ENCODE results near the gene CDH13. TPM values are rescaled to one million over a fixed set of nuclear protein-coding genes. Genes with fewer than 3 reads are reported as not detected.

Gene CDH13
- total RNA-seq, 4 donors from 2014 or later = 5.8 to 36.7 (median 20.4) TPM

DNA sequence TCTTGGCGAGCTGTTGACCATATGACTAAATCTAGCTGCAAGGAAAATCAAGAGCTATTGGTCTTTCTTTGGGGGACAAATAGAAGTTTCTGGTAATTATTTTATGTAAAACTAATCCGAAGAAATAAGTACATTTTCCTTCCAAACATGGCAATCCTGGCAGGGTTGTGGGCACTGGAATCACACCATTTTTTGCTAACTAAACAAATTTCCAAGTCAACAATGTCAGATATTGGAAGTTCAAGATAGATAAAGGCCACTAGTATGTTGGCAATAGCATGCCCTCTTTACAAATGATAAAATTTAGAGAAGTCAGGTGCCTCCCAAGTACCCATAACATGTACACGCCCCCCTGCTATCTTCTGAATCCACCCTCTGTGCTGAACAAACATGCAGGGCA is 330.4 kb downstream of the CDH13 start:
- DNase-seq (no peak), ATAC-seq (no peak)
- TF ChIP-seq POLR2A (IDR thresholded peaks at IDR 0.05) = no peak
- TF ChIP-seq, protein P1, sequence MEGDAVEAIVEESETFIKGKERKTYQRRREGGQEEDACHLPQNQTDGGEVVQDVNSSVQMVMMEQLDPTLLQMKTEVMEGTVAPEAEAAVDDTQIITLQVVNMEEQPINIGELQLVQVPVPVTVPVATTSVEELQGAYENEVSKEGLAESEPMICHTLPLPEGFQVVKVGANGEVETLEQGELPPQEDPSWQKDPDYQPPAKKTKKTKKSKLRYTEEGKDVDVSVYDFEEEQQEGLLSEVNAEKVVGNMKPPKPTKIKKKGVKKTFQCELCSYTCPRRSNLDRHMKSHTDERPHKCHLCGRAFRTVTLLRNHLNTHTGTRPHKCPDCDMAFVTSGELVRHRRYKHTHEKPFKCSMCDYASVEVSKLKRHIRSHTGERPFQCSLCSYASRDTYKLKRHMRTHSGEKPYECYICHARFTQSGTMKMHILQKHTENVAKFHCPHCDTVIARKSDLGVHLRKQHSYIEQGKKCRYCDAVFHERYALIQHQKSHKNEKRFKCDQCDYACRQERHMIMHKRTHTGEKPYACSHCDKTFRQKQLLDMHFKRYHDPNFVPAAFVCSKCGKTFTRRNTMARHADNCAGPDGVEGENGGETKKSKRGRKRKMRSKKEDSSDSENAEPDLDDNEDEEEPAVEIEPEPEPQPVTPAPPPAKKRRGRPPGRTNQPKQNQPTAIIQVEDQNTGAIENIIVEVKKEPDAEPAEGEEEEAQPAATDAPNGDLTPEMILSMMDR (IDR thresholded peaks at IDR 0.05 in 4 of 5, conservative IDR thresholded peaks at IDR 0.05 in 1 of 5) = no peak
- Histone ChIP-seq H3K27me3 (no peaks in the 10 kb centered on the region), H3K4me1 (no peaks in the 10 kb centered on the region), H3K36me3 (no peaks in the 10 kb centered on the region), H3K4me3 (no peak overlapping the region), H3K9me3 (no peaks in the 10 kb centered on the region), H3K27ac (no peak overlapping the region)
- in situ Hi-C loops (cut with MboI; ENCODE audit: low sequenced_read_pairs in 4 of 4) (no loop called here), intact Hi-C loops (cut with DNase I; ENCODE audit: low total_unique reads) (no loop called here)

- in situ Hi-C loops (cut with MboI; ENCODE audit: low sequenced_read_pairs in 4 of 4) = no loop called here
Observed at GRCh38 chr16:82960918-82961317, 334.1 kb downstream of the CDH13 start.

GRCh38 chr16:82963653-82964052 is 336.9 kb downstream of the CDH13 start:
- H3K4me3 ChIP-seq = no peak overlapping the region
- DNase-seq (no peak), ATAC-seq (no peak)
- no peaks in the 10 kb centered on the region for H3K27me3 ChIP-seq
- no peak overlapping the region for H3K27ac ChIP-seq
- TF ChIP-seq POLR2A (IDR thresholded peaks at IDR 0.05) = no peak
- TF ChIP-seq, protein P1 (IDR thresholded peaks at IDR 0.05 in 4 of 5, conservative IDR thresholded peaks at IDR 0.05 in 1 of 5) = no peak
- in situ Hi-C loops (cut with MboI; ENCODE audit: low sequenced_read_pairs in 4 of 4) = no loop called here
- no peaks in the 10 kb centered on the region for H3K4me1 ChIP-seq
- no peaks in the 10 kb centered on the region for H3K9me3 ChIP-seq
- intact Hi-C loops (cut with DNase I; ENCODE audit: low total_unique reads) = no loop called here
- H3K36me3 ChIP-seq = no peaks in the 10 kb centered on the region

More at GRCh38 chr16:82960918-82961317, 334.1 kb downstream of the CDH13 start:
- intact Hi-C loops (cut with DNase I; ENCODE audit: low total_unique reads) = no loop called here
- Histone ChIP-seq H3K9me3 (no peaks in the 10 kb centered on the region), H3K27ac (no peak overlapping the region), H3K4me1 (no peaks in the 10 kb centered on the region), H3K36me3 (no peaks in the 10 kb centered on the region), H3K4me3 (no peak overlapping the region), H3K27me3 (no peaks in the 10 kb centered on the region)
- DNase-seq (no peak), ATAC-seq (no peak)
- TF ChIP-seq, protein P1 (IDR thresholded peaks at IDR 0.05 in 4 of 5, conservative IDR thresholded peaks at IDR 0.05 in 1 of 5) = no peak
- no peak for TF ChIP-seq POLR2A (IDR thresholded peaks at IDR 0.05)

DNA sequence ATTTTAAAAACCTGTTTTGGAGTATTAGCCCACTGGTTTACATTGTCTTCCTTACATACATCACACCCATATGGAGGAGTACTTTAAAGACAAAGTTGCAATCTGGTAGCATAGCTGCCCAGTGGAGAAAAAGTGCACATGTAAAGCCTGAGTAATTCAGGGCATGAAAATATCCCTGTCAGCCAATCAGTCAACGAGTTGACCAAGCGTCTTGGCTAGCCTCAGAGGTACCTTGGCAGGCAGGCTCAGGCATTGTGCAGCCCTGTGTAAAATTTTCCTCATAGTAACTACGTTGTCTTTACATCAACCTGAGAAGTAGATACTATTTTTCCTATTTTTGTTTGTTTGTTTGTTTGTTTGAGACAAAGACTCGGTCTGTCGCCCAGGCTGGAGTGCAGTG is 339.0 kb downstream of the CDH13 start:
- no peak for DNase-seq
- TF ChIP-seq POLR2A (IDR thresholded peaks at IDR 0.05) = no peak
- TF ChIP-seq, protein P1 (IDR thresholded peaks at IDR 0.05 in 4 of 5, conservative IDR thresholded peaks at IDR 0.05 in 1 of 5) = no peak
- ATAC-seq = no peak

DNA sequence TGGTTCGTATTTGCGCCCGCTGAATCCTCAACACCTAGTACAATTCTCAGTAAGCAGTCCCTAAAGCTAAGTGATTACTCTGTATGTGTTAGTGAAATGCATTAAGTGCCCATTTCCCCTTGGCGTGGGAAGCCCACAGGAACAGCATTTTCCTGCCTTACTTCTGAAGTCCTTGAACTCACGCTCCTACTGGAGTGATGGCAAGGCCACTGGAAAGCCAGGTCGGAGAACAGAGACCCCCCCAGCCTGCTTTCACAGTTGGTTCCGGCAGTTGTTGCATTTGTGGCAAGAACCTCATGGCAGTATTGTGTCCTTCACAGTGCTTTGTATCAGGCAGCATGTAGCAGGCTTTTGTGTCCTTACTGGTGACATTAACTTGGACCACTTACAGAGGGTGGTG is 340.7 kb downstream of the CDH13 start:
- Histone ChIP-seq H3K36me3 (no peaks in the 10 kb centered on the region), H3K4me1 (no peaks in the 10 kb centered on the region), H3K4me3 (no peak overlapping the region), H3K27me3 (no peaks in the 10 kb centered on the region), H3K9me3 (no peaks in the 10 kb centered on the region), H3K27ac (no peak overlapping the region)
- intact Hi-C loops (cut with DNase I; ENCODE audit: low total_unique reads) = no loop called here
- DNase-seq = no peak
- ATAC-seq = no peak
- TF ChIP-seq POLR2A (IDR thresholded peaks at IDR 0.05) = no peak
- TF ChIP-seq, protein P1 (IDR thresholded peaks at IDR 0.05 in 4 of 5, conservative IDR thresholded peaks at IDR 0.05 in 1 of 5) = no peak
- in situ Hi-C loops (cut with MboI; ENCODE audit: low sequenced_read_pairs in 4 of 4) = no loop called here

More for the DNA sequence above, 339.0 kb downstream of the CDH13 start:
- in situ Hi-C loops (cut with MboI; ENCODE audit: low sequenced_read_pairs in 4 of 4) = no loop called here
- Histone ChIP-seq H3K4me3 (no peak overlapping the region), H3K36me3 (no peaks in the 10 kb centered on the region), H3K9me3 (no peaks in the 10 kb centered on the region), H3K27me3 (no peaks in the 10 kb centered on the region), H3K4me1 (no peaks in the 10 kb centered on the region), H3K27ac (no peak overlapping the region)
- intact Hi-C loops (cut with DNase I; ENCODE audit: low total_unique reads) = no loop called here
